NCI-H1694 (cell line): Measurements from ENCODE around the gene HSD3B7.

Experiments used
- DNase-seq: peaks from one replicate; lab custom pipeline; 2025; lab: John Stamatoyannopoulos, UW

The HSD3B7 gene

GRCh38 chr16:30956601-30957455, 28.2 kb upstream of the HSD3B7 start:
- DNase-seq: peak; percentile 28

- DNase-seq: peak; percentile 80
Observed at GRCh38 chr16:30957456-30958174, 27.4 kb upstream of the HSD3B7 start, which contains the start of gene SETD1A. SETD1A (plus strand) TSS chr16:30957754; CDS start chr16:30958732, 978 bp downstream.

DNA sequence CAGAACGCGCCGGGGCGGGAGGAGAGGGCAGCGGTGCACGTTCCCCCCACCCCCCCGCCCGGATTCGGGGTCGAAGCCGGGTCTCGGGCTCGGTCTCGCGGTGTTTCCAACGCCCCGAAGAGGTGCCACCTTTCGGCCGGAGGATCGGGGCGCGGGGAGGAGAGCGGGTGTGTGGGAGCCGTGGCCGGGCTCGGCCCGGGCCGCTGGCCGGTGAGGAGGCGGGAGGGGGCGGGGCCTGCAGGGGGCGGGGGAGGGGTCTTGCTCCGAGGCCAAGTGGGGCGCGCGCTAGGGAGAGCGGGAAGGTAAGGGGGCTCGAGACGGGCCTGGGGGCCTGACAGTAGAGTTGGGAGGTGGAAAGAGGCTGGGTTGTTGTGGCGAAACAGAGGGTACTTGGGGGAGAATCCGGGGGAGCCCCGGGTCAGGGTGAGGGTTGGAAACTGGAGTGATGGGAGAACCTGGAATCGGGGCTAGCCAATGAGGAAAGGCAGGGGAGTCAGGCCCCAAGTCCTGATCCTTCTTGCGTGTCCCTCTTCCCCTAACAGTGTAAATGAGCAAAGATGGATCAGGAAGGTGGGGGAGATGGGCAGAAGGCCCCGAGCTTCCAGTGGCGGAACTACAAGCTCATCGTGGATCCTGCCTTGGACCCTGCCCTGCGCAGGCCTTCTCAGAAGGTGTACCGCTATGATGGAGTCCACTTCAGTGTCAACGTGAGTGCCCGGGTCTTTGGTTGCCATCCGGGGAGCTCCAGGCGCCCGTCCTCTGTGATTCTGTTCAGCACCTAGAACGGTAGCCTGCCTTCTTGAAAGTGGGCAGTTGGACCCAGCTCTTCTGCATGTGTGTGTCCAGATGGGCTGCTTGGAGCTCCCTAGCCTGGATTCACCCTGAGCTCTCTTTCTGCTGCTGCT, 26.6 kb upstream of the HSD3B7 start:
- DNase-seq: no peak

DNA sequence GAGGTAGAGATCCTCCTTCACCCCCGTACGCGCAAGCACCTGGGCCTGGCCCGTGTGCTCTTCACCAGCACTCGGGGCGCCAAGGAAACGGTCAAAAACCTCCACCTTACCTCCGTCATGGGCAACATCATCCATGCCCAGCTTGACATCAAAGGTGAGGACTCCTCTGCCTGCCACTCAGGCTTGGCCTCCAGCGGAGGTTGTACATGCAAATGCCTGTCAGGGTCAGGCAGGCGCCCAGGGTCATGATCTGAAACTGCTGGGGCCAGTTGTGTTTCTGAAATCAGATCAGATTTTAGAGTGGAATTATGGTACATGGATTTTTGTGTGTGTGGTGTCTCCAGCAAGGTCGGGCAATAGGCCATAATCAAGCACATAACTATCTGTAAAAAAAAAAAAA, 23.6 kb upstream of the HSD3B7 start:
- DNase-seq: no peak

DNA sequence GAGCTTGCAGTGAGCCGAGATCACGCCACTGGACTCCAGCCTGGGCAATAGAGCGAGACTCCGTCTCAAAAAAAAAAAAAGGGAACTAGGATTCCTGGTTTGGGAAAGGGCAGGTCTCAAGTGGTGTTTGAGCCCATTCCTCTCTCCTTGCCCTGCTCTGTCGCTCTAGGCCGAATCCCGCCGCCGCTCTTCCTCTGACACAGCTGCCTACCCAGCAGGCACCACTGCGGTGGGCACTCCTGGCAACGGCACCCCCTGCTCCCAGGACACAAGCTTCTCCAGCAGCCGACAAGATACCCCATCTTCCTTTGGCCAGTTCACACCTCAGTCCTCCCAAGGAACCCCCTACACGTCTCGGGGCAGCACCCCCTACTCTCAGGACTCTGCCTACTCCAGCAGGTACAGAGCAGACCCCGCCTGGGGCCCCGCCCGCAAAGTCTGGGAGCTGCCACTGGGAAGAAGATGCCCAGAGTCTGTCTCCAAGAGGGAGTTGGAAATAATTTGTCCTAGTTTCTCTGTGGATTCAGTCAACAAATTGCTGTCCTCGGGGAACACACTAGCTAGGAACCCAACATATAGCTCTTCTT, 21.0 kb upstream of the HSD3B7 start:
- DNase-seq: no peak

DNA sequence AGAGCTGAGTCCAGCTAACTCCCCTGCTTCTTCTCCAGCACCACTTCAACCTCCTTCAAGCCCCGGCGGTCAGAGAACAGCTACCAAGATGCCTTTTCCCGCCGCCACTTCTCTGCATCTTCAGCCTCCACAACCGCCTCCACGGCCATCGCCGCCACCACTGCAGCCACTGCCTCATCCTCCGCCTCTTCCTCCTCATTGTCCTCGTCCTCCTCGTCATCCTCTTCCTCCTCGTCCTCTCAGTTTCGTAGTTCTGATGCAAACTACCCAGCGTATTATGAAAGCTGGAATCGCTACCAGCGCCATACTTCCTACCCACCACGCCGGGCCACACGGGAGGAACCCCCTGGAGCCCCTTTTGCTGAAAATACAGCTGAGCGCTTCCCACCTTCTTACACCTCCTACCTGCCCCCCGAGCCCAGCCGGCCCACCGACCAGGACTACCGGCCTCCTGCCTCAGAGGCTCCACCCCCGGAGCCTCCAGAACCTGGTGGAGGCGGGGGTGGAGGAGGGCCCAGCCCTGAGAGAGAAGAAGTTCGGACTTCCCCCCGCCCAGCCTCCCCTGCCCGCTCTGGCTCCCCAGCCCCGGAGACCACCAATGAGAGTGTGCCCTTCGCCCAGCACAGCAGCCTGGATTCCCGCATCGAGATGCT, 20.3 kb upstream of the HSD3B7 start:
- no peak for DNase-seq

DNA sequence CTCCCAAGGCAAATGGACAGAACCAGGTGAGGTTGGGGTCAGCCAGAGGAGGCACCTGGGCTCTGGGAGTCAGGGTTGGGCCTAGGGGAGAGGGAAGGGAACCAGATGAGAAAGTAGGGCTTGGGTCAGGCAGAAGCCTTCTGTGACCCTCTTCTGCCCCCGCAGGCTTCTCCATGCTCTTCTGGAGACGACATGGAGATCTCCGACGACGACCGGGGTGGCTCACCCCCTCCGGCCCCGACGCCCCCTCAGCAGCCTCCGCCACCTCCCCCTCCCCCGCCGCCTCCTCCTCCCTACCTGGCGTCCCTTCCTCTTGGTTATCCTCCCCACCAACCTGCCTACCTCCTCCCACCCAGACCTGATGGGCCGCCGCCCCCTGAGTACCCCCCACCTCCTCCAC, 19.6 kb upstream of the HSD3B7 start:
- no peak for DNase-seq

- no peak for DNase-seq
Observed at GRCh38 chr16:30966033-30966619, 18.9 kb upstream of the HSD3B7 start.

DNA sequence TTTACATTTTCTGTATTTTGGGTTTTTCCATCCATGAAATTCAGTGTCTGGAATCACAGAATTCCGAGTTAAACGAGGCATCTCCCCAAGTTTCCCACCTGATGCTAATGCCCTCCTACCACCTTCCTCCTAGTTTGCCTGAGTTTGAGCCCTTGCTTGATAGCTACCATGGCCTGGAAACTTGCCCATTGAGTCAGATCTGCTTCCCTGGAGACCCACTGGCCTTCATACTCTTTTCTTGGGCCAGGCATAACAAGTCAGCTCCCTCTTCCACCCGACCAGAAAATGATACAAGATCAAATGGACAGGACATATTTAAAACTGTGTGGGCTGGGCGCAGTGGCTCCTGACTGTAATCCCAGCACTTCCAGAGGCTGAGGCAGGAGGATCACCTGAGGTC, 17.2 kb upstream of the HSD3B7 start:
- no peak for DNase-seq

GRCh38 chr16:30969246-30969842, 15.7 kb upstream of the HSD3B7 start:
- DNase-seq: no peak

DNA sequence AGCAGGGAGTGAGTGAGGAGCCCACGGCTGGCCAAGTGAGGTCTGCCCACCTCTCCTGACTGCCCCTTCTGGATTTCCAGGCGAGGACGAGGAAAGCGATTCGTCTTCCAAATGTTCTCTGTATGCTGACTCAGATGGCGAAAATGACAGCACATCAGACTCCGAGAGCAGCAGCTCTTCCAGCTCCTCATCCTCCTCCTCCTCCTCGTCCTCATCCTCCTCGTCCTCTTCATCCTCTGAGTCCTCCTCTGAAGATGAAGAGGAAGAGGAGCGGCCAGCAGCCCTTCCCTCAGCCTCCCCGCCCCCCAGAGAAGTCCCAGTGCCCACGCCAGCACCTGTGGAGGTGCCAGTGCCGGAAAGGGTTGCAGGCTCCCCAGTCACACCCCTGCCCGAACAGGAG, 13.7 kb upstream of the HSD3B7 start:
- no peak for DNase-seq

DNA sequence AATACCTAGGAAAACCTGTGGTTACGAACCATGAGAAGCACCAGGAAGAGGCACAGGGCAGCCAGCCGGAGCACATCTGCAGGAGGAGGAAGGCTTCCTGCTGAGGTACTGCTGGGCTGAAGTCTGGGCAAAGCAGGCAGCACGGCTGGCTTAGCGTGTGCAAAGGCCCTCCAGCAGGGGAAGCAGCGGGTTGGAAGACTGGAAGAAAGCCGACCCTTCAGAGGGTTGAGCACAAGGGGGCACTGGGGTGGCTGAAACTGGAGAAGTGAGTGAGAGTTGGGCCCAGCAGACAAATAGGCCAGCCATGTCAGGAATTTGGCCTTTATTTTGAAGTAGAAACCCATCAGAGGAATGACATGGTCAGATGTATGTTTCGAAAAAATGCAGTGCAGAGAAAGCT, 12.1 kb upstream of the HSD3B7 start:
- DNase-seq: no peak

DNA sequence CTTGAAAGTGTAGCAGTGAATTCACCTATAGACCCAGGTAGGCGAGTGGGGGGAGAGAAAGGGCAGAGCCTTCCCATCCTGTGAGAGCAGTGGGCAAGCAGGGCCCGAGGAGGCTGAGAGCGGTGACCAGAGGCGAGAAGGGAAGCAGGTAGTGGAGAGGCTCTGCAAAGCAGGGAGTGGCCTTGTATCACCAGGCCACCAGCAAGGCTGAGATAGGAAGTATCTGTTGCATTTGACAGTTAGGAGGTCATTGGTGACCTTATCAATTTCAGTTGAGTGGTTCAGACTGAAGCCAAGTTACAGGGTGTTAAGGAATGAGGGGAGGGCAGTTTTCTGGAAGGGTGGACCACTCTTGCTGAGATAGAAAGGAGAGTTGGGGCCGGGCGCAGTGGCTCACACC, 10.7 kb upstream of the HSD3B7 start:
- no peak for DNase-seq

GRCh38 chr16:30976486-30976885, 8.5 kb upstream of the HSD3B7 start:
- no peak for DNase-seq

DNA sequence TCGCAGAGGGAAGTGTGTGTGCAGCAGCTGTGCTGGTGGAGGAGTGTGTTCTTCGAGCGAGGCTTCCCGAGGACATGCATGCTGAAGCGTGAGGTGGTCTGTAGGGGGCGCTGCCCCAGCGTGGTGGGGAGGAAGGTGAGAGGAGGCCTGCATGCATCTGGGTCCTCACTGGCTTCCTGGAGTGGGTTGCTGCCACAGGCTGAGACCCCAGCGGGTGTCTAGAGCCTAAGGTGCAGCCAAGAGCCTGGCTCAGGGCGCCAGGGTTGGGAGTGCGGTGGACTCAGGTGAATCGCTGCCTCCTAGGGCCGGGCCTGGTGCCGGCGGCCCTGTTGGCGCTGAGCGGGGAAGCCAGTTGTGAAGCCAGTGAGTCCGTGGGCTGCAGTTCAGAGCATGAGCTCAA, 7.5 kb upstream of the HSD3B7 start:
- DNase-seq: no peak

DNA sequence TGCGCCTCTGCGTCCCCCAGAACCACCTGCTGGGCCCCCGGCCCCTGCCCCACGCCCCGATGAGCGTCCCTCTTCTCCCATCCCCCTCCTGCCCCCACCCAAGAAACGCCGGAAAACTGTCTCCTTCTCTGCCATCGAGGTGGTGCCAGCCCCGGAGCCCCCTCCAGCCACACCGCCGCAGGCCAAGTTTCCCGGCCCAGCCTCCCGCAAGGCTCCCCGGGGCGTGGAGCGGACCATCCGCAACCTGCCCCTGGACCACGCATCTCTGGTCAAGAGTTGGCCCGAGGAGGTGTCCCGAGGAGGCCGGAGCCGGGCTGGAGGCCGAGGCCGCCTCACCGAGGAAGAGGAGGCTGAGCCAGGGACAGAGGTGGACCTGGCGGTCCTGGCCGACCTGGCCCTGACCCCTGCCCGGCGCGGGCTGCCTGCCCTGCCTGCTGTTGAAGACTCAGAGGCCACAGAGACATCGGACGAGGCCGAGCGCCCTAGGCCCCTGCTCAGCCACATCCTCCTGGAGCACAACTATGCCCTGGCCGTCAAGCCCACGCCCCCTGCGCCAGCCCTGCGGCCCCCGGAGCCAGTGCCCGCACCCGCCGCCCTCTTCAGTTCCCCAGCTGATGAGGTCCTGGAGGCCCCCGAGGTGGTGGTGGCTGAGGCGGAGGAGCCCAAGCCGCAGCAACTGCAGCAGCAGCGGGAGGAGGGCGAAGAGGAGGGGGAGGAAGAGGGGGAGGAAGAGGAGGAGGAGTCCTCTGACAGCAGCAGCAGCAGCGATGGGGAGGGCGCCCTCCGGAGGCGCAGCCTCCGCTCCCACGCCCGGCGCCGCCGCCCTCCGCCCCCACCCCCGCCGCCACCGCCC, 5.6 kb upstream of the HSD3B7 start:
- DNase-seq: no peak

DNA sequence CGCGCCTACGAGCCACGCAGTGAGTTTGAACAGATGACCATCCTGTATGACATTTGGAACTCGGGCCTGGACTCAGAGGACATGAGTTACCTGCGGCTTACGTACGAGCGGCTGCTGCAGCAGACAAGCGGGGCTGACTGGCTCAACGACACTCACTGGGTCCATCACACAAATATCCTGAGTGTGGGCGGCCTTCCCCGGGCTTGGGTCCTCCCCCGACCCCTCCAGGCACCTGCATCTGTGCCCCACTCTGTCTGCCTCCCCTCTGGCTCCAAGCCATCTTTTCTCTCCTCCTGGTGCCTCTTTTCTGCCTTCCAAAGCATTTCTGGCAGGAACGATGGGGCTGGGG, 5.0 kb upstream of the HSD3B7 start:
- DNase-seq: no peak

DNA sequence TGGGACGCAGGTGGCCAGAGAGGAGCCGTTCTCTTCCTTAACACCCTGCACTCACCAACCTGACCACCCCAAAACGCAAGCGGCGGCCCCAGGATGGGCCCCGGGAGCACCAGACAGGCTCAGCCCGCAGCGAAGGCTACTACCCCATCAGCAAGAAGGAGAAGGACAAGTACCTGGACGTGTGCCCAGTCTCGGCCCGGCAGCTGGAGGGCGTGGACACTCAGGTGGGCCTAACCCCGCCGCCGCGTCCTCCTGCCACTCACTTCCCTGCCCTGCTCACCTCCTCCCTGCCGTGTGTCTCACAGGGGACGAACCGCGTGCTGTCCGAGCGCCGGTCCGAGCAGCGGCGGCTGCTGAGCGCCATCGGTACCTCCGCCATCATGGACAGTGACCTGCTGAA, 4.6 kb upstream of the HSD3B7 start:
- DNase-seq: no peak

DNA sequence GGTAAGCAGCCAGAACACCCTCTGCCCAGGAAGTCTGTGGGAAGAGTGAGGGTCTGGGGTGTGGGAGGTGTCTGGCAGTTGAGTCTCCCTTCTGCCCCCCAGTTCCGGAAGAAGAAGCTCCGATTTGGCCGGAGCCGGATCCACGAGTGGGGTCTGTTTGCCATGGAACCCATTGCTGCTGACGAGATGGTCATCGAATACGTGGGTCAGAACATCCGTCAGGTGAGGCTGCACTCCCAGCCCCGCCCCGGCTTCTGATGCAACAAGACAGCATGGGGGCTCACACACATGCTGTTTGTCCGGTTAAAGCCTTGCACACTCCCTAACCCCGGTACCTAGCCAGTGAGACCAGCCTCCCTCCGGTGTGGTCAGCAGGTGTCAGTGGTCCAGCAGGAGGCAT, 4.0 kb upstream of the HSD3B7 start:
- no peak for DNase-seq
